MCF 10A (cell line): ENCODE data around the gene SEMA4D. TPM values are rescaled to one million over a fixed set of nuclear protein-coding genes. Genes with fewer than 3 reads are reported as not detected.
A peak's percentile ranks its signal among the peaks of the same experiment; 100 is the strongest.
"Not testable (repeated sequence)": the region's sequence is repeated elsewhere in the genome, so short reads cannot be mapped to it uniquely, and the experiment has no call there.

Source experiments
- BruUV-seq: library from RNA; stranded (reverse); fragments of 400-500 nt; replicated peaks from 2 replicates; lab custom pipeline; 2021; lab: Mats Ljungman, UMichigan
- CTCF ChIA-PET: fragments of 300-600 bp; sonication (Branson Sonifier 250); formaldehyde crosslinking; extraction: SDS; loops from one replicate; lab custom pipeline; 2021; ENCODE audit warnings: antibody characterized with exemption, inconsistent platforms; lab: Yijun Ruan, JAX
- POLR2A ChIA-PET: fragments of 300-600, 350-650 bp; sonication (Branson Sonifier 250); formaldehyde crosslinking; extraction: SDS; loops from one replicate; lab custom pipeline; 2020; ENCODE audit warnings: antibody characterized with exemption, inconsistent platforms; lab: Yijun Ruan, JAX
- DNase-seq: peaks from one replicate; pipeline ENCODE4 v3.0.0-alpha.2; 2018; ENCODE audit not compliant: unreplicated experiment
- H3K27ac Mint-ChIP-seq: one replicate; pipeline ENCODE4 v1.8.0; 2022; ENCODE audit warnings: mild to moderate bottlenecking, low read depth, mixed read lengths; ENCODE audit not compliant: unreplicated experiment
- H3K27me3 Mint-ChIP-seq: one replicate; pipeline ENCODE4 v1.8.0; 2022; ENCODE audit warnings: mixed read lengths; ENCODE audit not compliant: insufficient read depth, unreplicated experiment
- H3K36me3 Mint-ChIP-seq: one replicate; pipeline ENCODE4 v1.8.0; 2022; ENCODE audit warnings: mild to moderate bottlenecking, moderate library complexity, mixed read lengths; ENCODE audit not compliant: insufficient read depth, unreplicated experiment
- H3K4me1 Mint-ChIP-seq: one replicate; pipeline ENCODE4 v1.8.0; 2022; ENCODE audit warnings: mixed read lengths; ENCODE audit not compliant: insufficient read depth, unreplicated experiment
- H3K4me3 Mint-ChIP-seq: one replicate; pipeline ENCODE4 v1.8.0; 2022; ENCODE audit warnings: mild to moderate bottlenecking, moderate library complexity, mixed read lengths; ENCODE audit not compliant: unreplicated experiment
- H3K9me3 Mint-ChIP-seq: one replicate; pipeline ENCODE4 v1.8.0; 2022; ENCODE audit warnings: mixed read lengths; ENCODE audit not compliant: unreplicated experiment
- CTCF ChIP-seq: fragments of 200-600 bp; IDR thresholded peaks from one replicate; pipeline ENCODE4 v1.8.0; 2022; ENCODE audit warnings: antibody characterized with exemption, mild to moderate bottlenecking; ENCODE audit not compliant: unreplicated experiment
- intact Hi-C: fragments of 100-400 bp; cut with micrococcal nuclease; formaldehyde crosslinking; loops from 2 replicates; pipeline ENCODE4 v1.14.1; 2022
- total RNA-seq: library from RNA; stranded (reverse); gene quantifications from 2 replicates; pipeline ENCODE4 v1.2.3, GENCODE V29; 2022

The SEMA4D gene
- total RNA-seq, 1 experiment from 2014 or later = 4.2 TPM

- Mint-ChIP-seq H3K27me3 (no peaks in the 10 kb centered on the region), H3K9me3 (no peaks in the 10 kb centered on the region), H3K4me3 (no peak overlapping the region), H3K4me1 (no peaks in the 10 kb centered on the region), H3K36me3 (no peaks in the 10 kb centered on the region), H3K27ac (no peak overlapping the region)
- DNase-seq = no peak
- TF ChIP-seq CTCF = no peak
- ChIA-PET POLR2A (no interaction called here), CTCF (no interaction called here)
- BruUV-seq = no TSS peak
- intact Hi-C loops = no loop called here
Observed at GRCh38 chr9:89475891-89476440, 21.9 kb downstream of the SEMA4D start.

GRCh38 chr9:89474939-89475338, 23.0 kb downstream of the SEMA4D start:
- Mint-ChIP-seq H3K36me3 (no peaks in the 10 kb centered on the region), H3K4me3 (no peak overlapping the region), H3K27ac (no peak overlapping the region), H3K9me3 (no peaks in the 10 kb centered on the region), H3K4me1 (no peaks in the 10 kb centered on the region), H3K27me3 (no peaks in the 10 kb centered on the region)
- DNase-seq = no peak
- no TSS peak for BruUV-seq
- CTCF ChIA-PET = interaction anchor here (0.6 kb wide), 1 partner anchor 47 kb away, joined by 3 read pairs; no protein-coding TSS in a partner anchor
- POLR2A ChIA-PET = no interaction called here
- intact Hi-C loops = no loop called here
- TF ChIP-seq CTCF = no peak

GRCh38 chr9:89473762-89474469, 24.0 kb downstream of the SEMA4D start:
- Mint-ChIP-seq H3K9me3 (no peaks in the 10 kb centered on the region), H3K4me3 (no peak overlapping the region), H3K36me3 (no peaks in the 10 kb centered on the region), H3K27ac (peak overlapping the region; percentile 49), H3K27me3 (no peaks in the 10 kb centered on the region), H3K4me1 (no peaks in the 10 kb centered on the region)
- CTCF ChIA-PET = interaction anchor here (0.6 kb wide), 1 partner anchor 1016 kb away, joined by 3 read pairs; no protein-coding TSS in a partner anchor
- POLR2A ChIA-PET = no interaction called here
- DNase-seq = peak; percentile 6
- BruUV-seq = no TSS peak
- TF ChIP-seq CTCF = no peak
- intact Hi-C loops = no loop called here

- H3K36me3 Mint-ChIP-seq, intact Hi-C loops, H3K4me1 Mint-ChIP-seq, DNase-seq, H3K27ac Mint-ChIP-seq, H3K4me3 Mint-ChIP-seq, H3K9me3 Mint-ChIP-seq, BruUV-seq, H3K27me3 Mint-ChIP-seq, POLR2A ChIA-PET: not testable (repeated sequence)
- CTCF ChIA-PET = interaction anchor here (0.6 to 1.4 kb wide), 4 partner anchors 9 to 126 kb away, joined by 3 to 5 read pairs (median 4); no protein-coding TSS in a partner anchor
Observed at GRCh38 chr9:89471796-89472320, 26.1 kb downstream of the SEMA4D start.
